Endometrial microvascular endothelial cells (primary cell): ENCODE data around the gene CCDC122. TPM values are rescaled to one million over a fixed set of nuclear protein-coding genes. Genes with fewer than 3 reads are reported as not detected.

Source experiments
- total RNA-seq: library from RNA; depleted of rRNA; stranded (reverse); fragments of >200 nt; gene quantifications from one replicate; pipeline ENCODE4 v1.2.3, GENCODE V29; 2015; ENCODE audit errors: inconsistent ontology term

Gene CCDC122
- total RNA-seq, 1 donor from 2014 or later: 3.2 TPM

Other genes starting within 250 kb of the CCDC122 start
- gene ENOX1, start 92.8 kb downstream of the CCDC122 start, total RNA-seq: not detected
- gene LACC1, start 164 bp upstream of the CCDC122 start, total RNA-seq: 9.2 TPM